ENCODE measurements around the gene GNB1.

The GNB1 gene

DNA sequence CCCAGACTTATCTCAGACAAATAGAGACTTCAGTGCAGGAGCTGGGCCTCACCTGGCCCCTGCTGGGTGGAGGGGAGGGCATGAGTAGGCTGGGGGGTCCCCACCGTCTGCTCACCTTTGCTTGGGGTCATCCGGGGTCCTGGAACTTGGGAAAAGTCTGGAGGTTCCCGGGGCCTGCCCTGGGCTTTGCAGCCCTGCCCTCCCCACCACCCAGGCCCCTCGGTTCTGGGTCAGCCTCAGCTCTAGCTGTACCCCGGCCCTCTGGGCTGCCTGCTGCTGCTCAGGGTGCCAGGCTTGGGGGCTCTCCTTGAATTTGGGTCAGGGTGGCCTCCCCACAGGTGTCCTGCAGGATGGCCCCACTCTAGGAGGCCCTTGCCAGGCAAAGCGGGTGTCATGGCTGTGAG is 30.6 kb upstream of the GNB1 start:
- Histone ChIP-seq H3K36me3 (ENCODE audit: control insufficient read depth, insufficient read depth, low read length) (no peaks in the 10 kb centered on the region), H3K27me3 (ENCODE audit: insufficient read depth, low read length, poor library complexity) (no peaks in the 10 kb centered on the region), H3K56ac (ENCODE audit: low read length) (no peak overlapping the region), H3K18ac (ENCODE audit: low read length) (no peak overlapping the region), H2AK5ac (ENCODE audit: low read length) (no peak overlapping the region), H3K9ac (ENCODE audit: low read length) (no peak overlapping the region), H2BK5ac (ENCODE audit: low read length) (no peak overlapping the region), H3K27ac (ENCODE audit: low read depth, low read length) (no peak overlapping the region), H2BK120ac (ENCODE audit: low read depth, low read length) (no peak overlapping the region), H3K4ac (ENCODE audit: low read depth, low read length) (no peak overlapping the region), H3K79me1 (ENCODE audit: low read length) (no peaks in the 10 kb centered on the region), H3K79me2 (ENCODE audit: control insufficient read depth, insufficient read depth, low read length) (no peaks in the 10 kb centered on the region), H3K4me1 (ENCODE audit: control insufficient read depth, low read depth, low read length) (peaks cover 7% of the 10 kb centered on the region), H2BK15ac (replicated peaks; ENCODE audit: low read depth) (no peak overlapping the region), H4K8ac (ENCODE audit: low read depth, low read length) (no peak overlapping the region), H3K23ac (ENCODE audit: low read length) (no peak overlapping the region), H3K4me3 (ENCODE audit: low read length) (no peak overlapping the region), H3K4me2 (ENCODE audit: low read length) (no peak overlapping the region), H4K5ac (ENCODE audit: low read length) (no peak overlapping the region)
- no peak for DNase-seq
- no CpG with 5 or more reads among the region's 6 CpGs for WGBS (ENCODE audit: extremely low coverage, insufficient coverage, low lambda C conversion rate)

GRCh38 chr1:1920608-1921458 is 29.9 kb upstream of the GNB1 start:
- no peak overlapping the region for H3K18ac ChIP-seq (ENCODE audit: low read length)
- H2BK120ac ChIP-seq (ENCODE audit: low read depth, low read length), result no peak overlapping the region
- no peak overlapping the region for H3K4me3 ChIP-seq (ENCODE audit: low read length)
- WGBS (ENCODE audit: extremely low coverage, insufficient coverage, low lambda C conversion rate), result no CpG with 5 or more reads among the region's 27 CpGs
- H4K5ac ChIP-seq (ENCODE audit: low read length), result no peak overlapping the region
- H3K56ac ChIP-seq (ENCODE audit: low read length), result no peak overlapping the region
- DNase-seq, result no peak
- H3K4ac ChIP-seq (ENCODE audit: low read depth, low read length), result no peak overlapping the region
- no peaks in the 10 kb centered on the region for H3K79me2 ChIP-seq (ENCODE audit: control insufficient read depth, insufficient read depth, low read length)
- no peak overlapping the region for H3K27ac ChIP-seq (ENCODE audit: low read depth, low read length)
- H3K23ac ChIP-seq (ENCODE audit: low read length), result no peak overlapping the region
- no peak overlapping the region for H2BK15ac ChIP-seq (replicated peaks; ENCODE audit: low read depth)
- H3K9ac ChIP-seq (ENCODE audit: low read length), result no peak overlapping the region
- H3K36me3 ChIP-seq (ENCODE audit: control insufficient read depth, insufficient read depth, low read length), result no peaks in the 10 kb centered on the region
- no peaks in the 10 kb centered on the region for H3K27me3 ChIP-seq (ENCODE audit: insufficient read depth, low read length, poor library complexity)
- H4K8ac ChIP-seq (ENCODE audit: low read depth, low read length), result no peak overlapping the region
- H3K4me1 ChIP-seq (ENCODE audit: control insufficient read depth, low read depth, low read length), result peaks cover 7% of the 10 kb centered on the region
- no peaks in the 10 kb centered on the region for H3K79me1 ChIP-seq (ENCODE audit: low read length)
- H3K4me2 ChIP-seq (ENCODE audit: low read length), result no peak overlapping the region
- H2BK5ac ChIP-seq (ENCODE audit: low read length), result no peak overlapping the region
- H2AK5ac ChIP-seq (ENCODE audit: low read length), result peak overlapping the region; percentile 43

DNA sequence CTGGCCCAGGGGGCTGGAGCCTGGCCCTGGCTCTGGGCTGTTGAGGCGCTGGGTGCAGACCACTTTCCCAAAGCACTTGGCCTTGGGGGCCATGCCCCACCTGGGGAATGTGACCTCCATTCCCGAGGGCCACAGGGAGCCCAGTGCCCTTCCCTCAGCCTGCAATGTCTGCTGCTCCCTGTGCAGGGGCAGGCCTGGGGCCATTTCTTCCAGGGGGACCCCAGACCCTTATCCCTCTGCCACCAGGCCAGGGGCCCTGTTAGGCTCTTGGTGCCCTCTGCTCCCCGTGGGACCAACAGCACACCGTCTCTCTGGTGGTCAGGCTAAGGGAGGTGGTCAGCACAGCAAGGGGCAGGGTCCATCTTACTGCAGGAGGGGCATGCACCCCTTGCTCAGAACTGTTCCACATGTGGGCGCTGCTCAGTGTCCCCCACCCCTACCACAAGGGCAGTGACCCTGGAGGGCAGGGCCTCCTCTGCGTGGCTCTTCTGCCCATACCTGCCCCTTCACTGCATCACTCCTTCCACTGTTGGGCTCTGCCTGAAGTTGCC is 29.2 kb upstream of the GNB1 start:
- Histone ChIP-seq H3K27ac (ENCODE audit: low read depth, low read length) (no peak overlapping the region), H2BK5ac (ENCODE audit: low read length) (no peak overlapping the region), H3K4me2 (ENCODE audit: low read length) (peak overlapping the region; percentile 30), H3K4me3 (ENCODE audit: low read length) (no peak overlapping the region), H3K4ac (ENCODE audit: low read depth, low read length) (no peak overlapping the region), H3K56ac (ENCODE audit: low read length) (no peak overlapping the region), H3K4me1 (ENCODE audit: control insufficient read depth, low read depth, low read length) (peaks cover 7% of the 10 kb centered on the region), H3K9ac (ENCODE audit: low read length) (peak overlapping the region; percentile 52), H4K8ac (ENCODE audit: low read depth, low read length) (no peak overlapping the region), H3K79me2 (ENCODE audit: control insufficient read depth, insufficient read depth, low read length) (no peaks in the 10 kb centered on the region), H3K27me3 (ENCODE audit: insufficient read depth, low read length, poor library complexity) (no peaks in the 10 kb centered on the region), H2BK120ac (ENCODE audit: low read depth, low read length) (no peak overlapping the region), H3K18ac (ENCODE audit: low read length) (no peak overlapping the region), H3K79me1 (ENCODE audit: low read length) (no peaks in the 10 kb centered on the region), H2AK5ac (ENCODE audit: low read length) (peak overlapping the region; percentile 43), H3K36me3 (ENCODE audit: control insufficient read depth, insufficient read depth, low read length) (no peaks in the 10 kb centered on the region), H2BK15ac (replicated peaks; ENCODE audit: low read depth) (no peak overlapping the region), H4K5ac (ENCODE audit: low read length) (no peak overlapping the region), H3K23ac (ENCODE audit: low read length) (peak overlapping the region; percentile 73)
- no CpG with 5 or more reads among the region's 6 CpGs for WGBS (ENCODE audit: extremely low coverage, insufficient coverage, low lambda C conversion rate)
- no peak for DNase-seq

DNA sequence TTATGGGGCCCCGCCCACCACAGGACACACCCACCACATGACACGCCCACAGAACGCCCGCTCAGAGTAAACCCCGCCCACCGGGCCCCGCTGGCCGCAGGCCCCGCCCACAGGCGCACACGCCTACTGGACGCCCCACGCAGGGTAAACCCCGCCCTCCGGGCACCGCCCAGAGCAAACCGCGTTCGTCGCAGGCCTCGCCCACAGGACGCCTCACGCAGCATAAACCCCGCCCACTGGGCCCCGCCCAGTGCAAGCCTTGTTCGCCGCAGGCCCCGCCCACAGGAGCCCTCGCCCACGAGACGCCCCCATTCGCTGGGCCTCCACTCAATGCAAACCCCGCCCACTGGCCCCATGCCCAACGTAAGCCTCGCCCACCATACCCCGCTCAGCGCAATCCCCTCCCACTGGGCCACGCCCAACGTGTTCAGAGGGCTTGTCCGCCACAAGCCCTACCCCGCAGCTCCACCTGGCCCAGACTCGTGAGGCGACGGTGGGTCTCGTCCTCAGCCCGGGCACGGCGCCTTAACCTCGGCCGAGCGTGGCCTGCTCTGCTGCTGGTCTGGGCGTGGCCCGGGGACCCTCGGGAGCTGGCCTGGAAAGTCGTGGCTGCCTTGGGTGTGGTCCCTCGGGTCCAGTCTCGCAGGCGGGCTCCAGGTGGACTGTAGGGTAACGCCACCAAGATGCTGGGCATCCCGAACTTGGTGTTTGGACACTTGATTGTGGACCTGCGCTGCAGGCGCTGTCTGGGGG is 28.6 kb upstream of the GNB1 start:
- no peak overlapping the region for H3K23ac ChIP-seq (ENCODE audit: low read length)
- H3K27ac ChIP-seq (ENCODE audit: low read depth, low read length), result no peak overlapping the region
- peak overlapping the region; percentile 75 for H3K56ac ChIP-seq (ENCODE audit: low read length)
- peak; percentile 99 for DNase-seq
- no peak overlapping the region for H2BK120ac ChIP-seq (ENCODE audit: low read depth, low read length)
- no peaks in the 10 kb centered on the region for H3K79me1 ChIP-seq (ENCODE audit: low read length)
- H3K36me3 ChIP-seq (ENCODE audit: control insufficient read depth, insufficient read depth, low read length), result no peaks in the 10 kb centered on the region
- no CpG with 5 or more reads among the region's 62 CpGs for WGBS (ENCODE audit: extremely low coverage, insufficient coverage, low lambda C conversion rate)
- H3K9ac ChIP-seq (ENCODE audit: low read length), result peak overlapping the region; percentile 52
- H3K18ac ChIP-seq (ENCODE audit: low read length), result peak overlapping the region; percentile 1
- peak overlapping the region; percentile 30 for H3K4me2 ChIP-seq (ENCODE audit: low read length)
- no peaks in the 10 kb centered on the region for H3K79me2 ChIP-seq (ENCODE audit: control insufficient read depth, insufficient read depth, low read length)
- H2AK5ac ChIP-seq (ENCODE audit: low read length), result peak overlapping the region; percentile 15
- no peak overlapping the region for H2BK5ac ChIP-seq (ENCODE audit: low read length)
- no peak overlapping the region for H4K5ac ChIP-seq (ENCODE audit: low read length)
- H2BK15ac ChIP-seq (replicated peaks; ENCODE audit: low read depth), result no peak overlapping the region
- H3K4ac ChIP-seq (ENCODE audit: low read depth, low read length), result no peak overlapping the region
- no peak overlapping the region for H3K4me3 ChIP-seq (ENCODE audit: low read length)
- no peaks in the 10 kb centered on the region for H3K27me3 ChIP-seq (ENCODE audit: insufficient read depth, low read length, poor library complexity)
- peaks cover 7% of the 10 kb centered on the region for H3K4me1 ChIP-seq (ENCODE audit: control insufficient read depth, low read depth, low read length)
- H4K8ac ChIP-seq (ENCODE audit: low read depth, low read length), result no peak overlapping the region

DNA sequence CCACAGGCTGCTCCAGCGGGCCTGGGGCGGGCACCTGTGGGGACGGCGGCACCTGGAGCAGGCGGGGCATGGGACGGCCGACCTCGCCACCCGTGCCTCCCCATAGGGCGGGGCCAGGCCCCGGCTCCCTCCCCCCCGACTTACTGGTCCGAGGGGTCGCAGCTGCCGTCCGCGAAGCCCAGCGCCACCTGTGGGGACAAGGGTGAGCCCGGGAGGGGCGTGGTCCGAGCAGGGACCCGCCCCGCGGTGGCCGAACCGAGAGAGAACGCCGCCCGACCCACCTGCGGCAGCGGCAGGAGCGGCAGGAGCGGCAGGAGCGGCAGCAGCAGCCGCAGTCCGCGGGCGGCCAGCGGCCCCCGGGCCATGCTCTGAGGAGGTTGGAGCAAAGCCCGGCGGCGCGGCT is 28.0 kb upstream of the GNB1 start, which contains the start of gene TMEM52:
TSS of gene TMEM52 (minus strand) at position 379 of the 403 bp plus-strand sequence. CDS start at position 365, 14 bp downstream.
- no peak within 1 kb of the TSS for H3K4ac ChIP-seq (ENCODE audit: low read depth, low read length)
- no peak within 1 kb of the TSS for H2BK120ac ChIP-seq (ENCODE audit: low read depth, low read length)
- no peaks in the 10 kb centered on the region for H3K79me1 ChIP-seq (ENCODE audit: low read length)
- no peaks in the 10 kb centered on the region for H3K79me2 ChIP-seq (ENCODE audit: control insufficient read depth, insufficient read depth, low read length)
- no peak within 1 kb of the TSS for H3K27ac ChIP-seq (ENCODE audit: low read depth, low read length)
- H3K36me3 ChIP-seq (ENCODE audit: control insufficient read depth, insufficient read depth, low read length), result no peaks in the 10 kb centered on the region
- no peak within 1 kb of the TSS for H4K8ac ChIP-seq (ENCODE audit: low read depth, low read length)
- H3K4me2 ChIP-seq (ENCODE audit: low read length), result peak within 1 kb of the TSS; percentile 71
- peak within 1 kb of the TSS; percentile 79 for H3K9ac ChIP-seq (ENCODE audit: low read length)
- H2BK5ac ChIP-seq (ENCODE audit: low read length), result no peak within 1 kb of the TSS
- peak within 1 kb of the TSS; percentile 40 for H3K4me3 ChIP-seq (ENCODE audit: low read length)
- peak within 1 kb of the TSS; percentile 58 for H2AK5ac ChIP-seq (ENCODE audit: low read length)
- peak within 1 kb of the TSS; percentile 88 for H3K56ac ChIP-seq (ENCODE audit: low read length)
- no peaks in the 10 kb centered on the region for H3K27me3 ChIP-seq (ENCODE audit: insufficient read depth, low read length, poor library complexity)
- no peak within 1 kb of the TSS for H2BK15ac ChIP-seq (replicated peaks; ENCODE audit: low read depth)
- peak within 1 kb of the TSS; percentile 1 for H3K18ac ChIP-seq (ENCODE audit: low read length)
- DNase-seq, result no peak
- no CpG with 5 or more reads among the region's 44 CpGs for WGBS (ENCODE audit: extremely low coverage, insufficient coverage, low lambda C conversion rate)
- H3K23ac ChIP-seq (ENCODE audit: low read length), result peak within 1 kb of the TSS; percentile 81
- H3K4me1 ChIP-seq (ENCODE audit: control insufficient read depth, low read depth, low read length), result peaks cover 7% of the 10 kb centered on the region
- H4K5ac ChIP-seq (ENCODE audit: low read length), result no peak within 1 kb of the TSS
